BLaER1 (cell line): Measurements from ENCODE around the gene OSCP1.

Experiments
- H3K27ac ChIP-seq: shearing (Covaris generic); formaldehyde crosslinking; 2 replicates; pipeline ENCODE4 v1.8.1; 2022
- H3K27me3 ChIP-seq: shearing (Covaris generic); formaldehyde crosslinking; 2 replicates; pipeline ENCODE4 v1.8.1; 2022
- H3K36me3 ChIP-seq: shearing (Covaris generic); formaldehyde crosslinking; 2 replicates; pipeline ENCODE4 v1.8.1; 2022
- H3K4me1 ChIP-seq: shearing (Covaris generic); formaldehyde crosslinking; 2 replicates; pipeline ENCODE4 v1.8.1; 2022
- H3K4me2 ChIP-seq: shearing (Covaris generic); formaldehyde crosslinking; 2 replicates; pipeline ENCODE4 v1.8.1; 2022
- H3K4me3 ChIP-seq: shearing (Covaris generic); formaldehyde crosslinking; 2 replicates; pipeline ENCODE4 v1.8.1; 2022
- H3K9ac ChIP-seq: shearing (Covaris generic); formaldehyde crosslinking; 2 replicates; pipeline ENCODE4 v1.8.1; 2022
- H3K9me3 ChIP-seq: shearing (Covaris generic); formaldehyde crosslinking; 2 replicates; pipeline ENCODE4 v1.8.1; 2022
- H4K20me1 ChIP-seq: shearing (Covaris generic); formaldehyde crosslinking; 2 replicates; pipeline ENCODE4 v1.8.1; 2022
- Cebpa-rat ChIP-seq: shearing (Covaris generic); IDR thresholded peaks from 2 replicates; pipeline ENCODE4 v1.8.1; 2022

Gene OSCP1

GRCh38 chr1:36463803-36464604 lies 13.8 kb upstream of the OSCP1 start, which contains the start of gene MRPS15:
TSS of gene MRPS15 (minus strand) at chr1:36464384. CDS start at chr1:36464275, 109 bp downstream.
- Histone ChIP-seq H3K9me3 (no peaks in the 10 kb centered on the region), H3K4me1 (peaks cover 67% of the 10 kb centered on the region), H3K9ac (peak within 1 kb of the TSS; percentile 88), H3K36me3 (peaks cover 33% of the 10 kb centered on the region), H3K27me3 (no peaks in the 10 kb centered on the region), H3K4me3 (peak within 1 kb of the TSS; percentile 90), H3K27ac (peak within 1 kb of the TSS; percentile 82), H3K4me2 (peak within 1 kb of the TSS; percentile 97), H4K20me1 (no peaks in the 10 kb centered on the region)
- peak; percentile 95 for TF ChIP-seq Cebpa-rat

DNA sequence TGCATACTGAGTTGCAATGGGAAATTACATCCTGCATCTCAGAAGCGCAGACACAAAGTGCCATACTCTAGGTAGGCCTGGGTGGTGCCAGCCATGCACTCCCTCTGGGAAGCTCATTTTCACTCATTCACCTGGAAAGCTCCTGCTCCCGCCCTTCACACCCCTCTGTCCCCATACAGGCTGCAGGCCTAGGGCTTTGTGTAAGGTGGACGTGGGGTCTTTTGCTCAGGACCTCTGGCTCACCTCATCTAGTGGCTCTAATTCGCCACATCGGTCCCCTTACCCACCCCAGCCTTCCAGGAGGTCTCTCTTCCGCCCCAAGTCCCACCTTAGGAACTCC lies 13.2 kb upstream of the OSCP1 start:
- Histone ChIP-seq H3K4me2 (peak overlapping the region; percentile 97), H3K4me3 (peak overlapping the region; percentile 90), H3K36me3 (peaks cover 33% of the 10 kb centered on the region), H3K4me1 (peaks cover 73% of the 10 kb centered on the region), H3K27me3 (no peaks in the 10 kb centered on the region), H3K9me3 (no peaks in the 10 kb centered on the region), H4K20me1 (peaks cover 5% of the 10 kb centered on the region; the same call in 1 of the 2 replicates), H3K27ac (peak overlapping the region; percentile 82), H3K9ac (peak overlapping the region; percentile 88)
- TF ChIP-seq Cebpa-rat = no peak

DNA sequence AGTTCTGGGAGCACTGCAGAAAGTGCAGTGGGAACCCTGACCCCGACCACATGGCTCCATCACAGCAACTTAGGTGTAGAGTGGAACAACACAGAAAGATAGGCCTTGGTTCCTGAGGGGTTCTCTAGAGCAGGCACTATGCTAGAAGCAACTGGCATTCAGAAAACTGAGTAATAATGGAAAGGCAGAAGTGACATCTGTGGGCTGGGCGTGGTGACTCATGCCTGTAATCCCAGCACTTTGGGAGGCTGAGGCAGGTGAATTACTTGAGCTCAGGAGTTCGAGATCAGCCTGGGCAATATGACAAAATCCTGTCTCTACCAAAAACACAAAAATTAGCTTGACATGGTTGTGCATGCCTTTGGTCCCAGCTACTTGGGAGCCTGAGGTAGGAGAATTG lies 8.7 kb upstream of the OSCP1 start:
- peaks cover 80% of the 10 kb centered on the region for H3K4me1 ChIP-seq
- H3K4me2 ChIP-seq = peak overlapping the region; percentile 87
- no peaks in the 10 kb centered on the region for H3K27me3 ChIP-seq
- H3K9ac ChIP-seq = peak overlapping the region; percentile 58; the same call in 1 of the 2 replicates
- H3K9me3 ChIP-seq = no peaks in the 10 kb centered on the region
- peak overlapping the region; percentile 71 for H3K27ac ChIP-seq
- peak overlapping the region; percentile 39; the same call in 1 of the 2 replicates for H3K4me3 ChIP-seq
- no peak for TF ChIP-seq Cebpa-rat
- H4K20me1 ChIP-seq = peaks cover 17% of the 10 kb centered on the region
- peaks cover 64% of the 10 kb centered on the region for H3K36me3 ChIP-seq

DNA sequence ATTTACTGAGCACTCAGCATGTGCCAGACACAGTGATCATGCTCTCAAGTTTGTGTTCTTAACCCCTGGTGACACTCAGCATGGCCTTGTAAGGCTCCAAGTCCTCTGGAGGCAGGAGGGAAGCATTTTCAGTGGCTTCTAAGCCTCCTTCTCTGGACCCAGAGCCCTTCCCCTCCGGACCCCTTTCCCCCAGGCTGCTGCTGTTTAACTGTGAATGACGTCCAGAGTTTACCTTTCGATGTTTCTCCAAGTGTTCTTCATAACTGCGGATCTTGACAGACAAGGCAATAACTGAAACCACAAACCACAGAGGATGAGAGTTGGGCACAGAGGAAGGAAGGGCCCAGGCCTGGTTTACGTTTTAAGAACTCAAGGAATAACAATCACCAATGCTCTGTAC lies 7.4 kb upstream of the OSCP1 start:
- no peak for TF ChIP-seq Cebpa-rat
- Histone ChIP-seq H3K27me3 (no peaks in the 10 kb centered on the region), H3K4me1 (peaks cover 70% of the 10 kb centered on the region), H3K27ac (peak overlapping the region; percentile 71), H4K20me1 (peaks cover 17% of the 10 kb centered on the region), H3K36me3 (peaks cover 67% of the 10 kb centered on the region), H3K4me2 (peak overlapping the region; percentile 87), H3K4me3 (peak overlapping the region; percentile 39; the same call in 1 of the 2 replicates), H3K9ac (no peak overlapping the region), H3K9me3 (no peaks in the 10 kb centered on the region)

DNA sequence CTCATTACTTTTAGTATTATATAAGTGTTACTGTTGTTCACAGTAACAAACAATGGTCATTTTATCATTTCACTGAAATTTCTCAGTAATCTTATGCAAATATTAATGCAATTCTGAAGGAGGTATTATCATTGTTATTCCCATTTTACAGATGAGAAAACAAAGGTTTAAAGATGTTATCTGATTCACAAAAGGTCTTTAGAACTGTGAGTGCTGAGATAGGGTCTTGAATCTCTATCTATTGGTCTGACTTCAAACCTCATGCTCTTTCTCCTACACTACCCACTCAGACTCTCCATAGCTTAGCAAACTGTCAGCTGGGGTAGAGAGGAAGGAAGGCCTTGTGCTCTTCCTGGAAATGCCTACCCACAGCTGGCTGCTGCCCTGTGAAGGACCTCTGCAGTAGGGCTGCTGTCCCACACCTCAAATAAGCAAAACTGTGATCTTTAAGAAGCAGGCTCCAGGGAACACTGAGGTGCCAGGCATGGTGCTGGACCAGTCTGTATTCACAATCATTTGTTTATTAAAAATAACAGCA lies 6.2 kb upstream of the OSCP1 start:
- no peak overlapping the region for H3K4me3 ChIP-seq
- no peaks in the 10 kb centered on the region for H3K9me3 ChIP-seq
- H3K36me3 ChIP-seq = peaks cover 56% of the 10 kb centered on the region
- H3K4me2 ChIP-seq = peak overlapping the region; percentile 87
- no peak overlapping the region for H3K27ac ChIP-seq
- no peaks in the 10 kb centered on the region for H3K27me3 ChIP-seq
- no peak overlapping the region for H3K9ac ChIP-seq
- H3K4me1 ChIP-seq = peaks cover 60% of the 10 kb centered on the region
- peaks cover 17% of the 10 kb centered on the region for H4K20me1 ChIP-seq
- TF ChIP-seq Cebpa-rat = no peak

DNA sequence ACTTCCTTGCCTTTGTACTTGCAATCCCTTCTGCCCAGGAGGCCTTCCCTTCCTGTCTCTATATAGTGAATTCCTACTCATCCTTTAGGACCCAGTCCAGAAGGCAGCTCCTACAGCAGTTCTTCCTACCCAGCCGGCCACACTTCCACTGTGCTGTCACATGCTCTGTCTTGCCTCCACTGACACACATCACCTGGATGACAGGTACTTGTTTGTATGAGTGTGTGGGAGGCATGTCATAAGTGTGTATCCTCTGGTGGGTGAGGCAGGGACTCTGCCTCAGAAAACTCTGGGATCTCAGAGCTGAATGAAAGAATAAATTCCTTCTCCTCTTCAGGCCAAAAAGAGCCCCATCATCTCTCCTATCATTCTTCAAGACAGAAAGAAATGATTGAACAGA lies 5.1 kb upstream of the OSCP1 start:
- no peak overlapping the region for H3K4me3 ChIP-seq
- H3K9ac ChIP-seq = no peak overlapping the region
- no peak overlapping the region for H3K27ac ChIP-seq
- H3K4me1 ChIP-seq = peaks cover 58% of the 10 kb centered on the region
- H4K20me1 ChIP-seq = peaks cover 17% of the 10 kb centered on the region
- H3K9me3 ChIP-seq = no peaks in the 10 kb centered on the region
- no peak overlapping the region for H3K4me2 ChIP-seq
- peaks cover 45% of the 10 kb centered on the region for H3K36me3 ChIP-seq
- TF ChIP-seq Cebpa-rat = no peak
- H3K27me3 ChIP-seq = no peaks in the 10 kb centered on the region

DNA sequence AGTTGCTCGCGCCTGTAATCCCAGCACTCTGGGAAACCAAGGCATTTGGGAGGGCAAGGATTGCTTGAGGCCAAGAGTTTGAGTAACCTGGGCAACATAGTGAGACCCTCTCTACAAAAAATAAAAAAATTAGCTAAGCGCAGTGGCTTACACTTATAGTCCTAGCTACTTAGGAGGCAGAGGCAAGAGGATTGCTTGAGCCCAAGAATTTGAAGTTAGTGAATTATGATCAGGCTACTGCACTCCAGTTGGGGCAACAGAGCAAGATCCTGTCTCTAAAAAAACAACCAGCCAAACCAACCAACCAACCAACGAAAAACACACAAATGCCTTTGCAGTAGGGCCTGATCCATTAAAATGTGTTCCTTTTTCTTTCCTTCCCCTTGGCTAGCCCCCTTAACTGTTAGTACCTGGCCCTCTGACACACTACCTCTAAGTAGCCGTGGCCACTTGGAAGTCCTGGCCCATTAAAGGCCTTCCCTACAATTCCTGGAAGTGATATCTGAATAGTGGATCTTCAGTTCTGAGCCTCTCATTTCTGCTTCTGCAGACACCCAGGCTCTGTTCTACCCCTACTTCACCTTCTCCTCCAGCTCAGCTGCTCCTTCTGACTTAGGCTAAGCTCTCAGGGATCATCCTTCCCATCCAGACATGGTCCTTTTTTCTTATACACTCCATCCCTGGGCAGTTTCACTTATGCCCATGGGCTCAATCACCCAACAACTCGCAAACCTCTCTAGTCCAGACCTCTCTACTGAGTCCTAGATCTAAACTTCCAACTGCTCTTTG lies 3.5 kb upstream of the OSCP1 start:
- H3K36me3 ChIP-seq = peaks cover 34% of the 10 kb centered on the region
- no peak overlapping the region for H3K27ac ChIP-seq
- H3K9me3 ChIP-seq = no peaks in the 10 kb centered on the region
- no peak for TF ChIP-seq Cebpa-rat
- H3K9ac ChIP-seq = no peak overlapping the region
- H3K4me3 ChIP-seq = no peak overlapping the region
- H4K20me1 ChIP-seq = peaks cover 15% of the 10 kb centered on the region
- no peaks in the 10 kb centered on the region for H3K27me3 ChIP-seq
- no peak overlapping the region for H3K4me2 ChIP-seq
- peaks cover 50% of the 10 kb centered on the region for H3K4me1 ChIP-seq

DNA sequence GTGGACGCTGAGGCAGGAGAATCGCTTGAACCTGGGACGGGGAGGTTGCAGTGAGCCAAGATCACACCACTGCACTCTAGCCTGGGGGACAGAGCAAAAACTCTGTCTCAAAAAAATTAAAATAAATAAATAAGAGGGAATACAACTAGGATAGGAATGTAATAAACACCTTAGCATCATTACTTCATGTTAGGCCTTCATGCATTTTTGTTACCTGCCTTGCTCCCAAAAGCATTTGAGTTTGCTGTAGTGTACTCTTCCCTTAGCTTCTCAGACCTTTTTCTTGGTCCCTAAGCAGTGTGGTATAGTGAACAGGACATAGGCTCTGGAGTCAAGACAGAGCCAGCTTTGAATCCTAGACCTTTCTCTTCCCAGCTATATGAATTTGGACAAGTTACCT lies 2.8 kb upstream of the OSCP1 start:
- Histone ChIP-seq H3K27me3 (no peaks in the 10 kb centered on the region), H4K20me1 (peaks cover 8% of the 10 kb centered on the region), H3K9ac (no peak overlapping the region), H3K36me3 (peaks cover 34% of the 10 kb centered on the region), H3K9me3 (no peaks in the 10 kb centered on the region), H3K27ac (no peak overlapping the region), H3K4me2 (no peak overlapping the region), H3K4me1 (peaks cover 43% of the 10 kb centered on the region), H3K4me3 (no peak overlapping the region)
- TF ChIP-seq Cebpa-rat = no peak

- H3K27me3 ChIP-seq = no peaks in the 10 kb centered on the region
- no peaks in the 10 kb centered on the region for H4K20me1 ChIP-seq
- no peak for TF ChIP-seq Cebpa-rat
- no peaks in the 10 kb centered on the region for H3K9me3 ChIP-seq
- H3K36me3 ChIP-seq = peaks cover 23% of the 10 kb centered on the region
- peaks cover 36% of the 10 kb centered on the region for H3K4me1 ChIP-seq
- peak overlapping the region; percentile 79 for H3K4me3 ChIP-seq
- peak overlapping the region; percentile 92 for H3K4me2 ChIP-seq
- H3K27ac ChIP-seq = peak overlapping the region; percentile 90
- peak overlapping the region; percentile 89 for H3K9ac ChIP-seq
Measured at GRCh38 chr1:36450919-36451305, 661 bp upstream of the OSCP1 start.
